COLO829 (cell line): Measurements from ENCODE around the gene SEMA5B.

Experiments used
- DNase-seq: peaks from one replicate; pipeline ENCODE4 v3.0.0; 2012; ENCODE audit warnings: low spot score

Gene SEMA5B

DNA sequence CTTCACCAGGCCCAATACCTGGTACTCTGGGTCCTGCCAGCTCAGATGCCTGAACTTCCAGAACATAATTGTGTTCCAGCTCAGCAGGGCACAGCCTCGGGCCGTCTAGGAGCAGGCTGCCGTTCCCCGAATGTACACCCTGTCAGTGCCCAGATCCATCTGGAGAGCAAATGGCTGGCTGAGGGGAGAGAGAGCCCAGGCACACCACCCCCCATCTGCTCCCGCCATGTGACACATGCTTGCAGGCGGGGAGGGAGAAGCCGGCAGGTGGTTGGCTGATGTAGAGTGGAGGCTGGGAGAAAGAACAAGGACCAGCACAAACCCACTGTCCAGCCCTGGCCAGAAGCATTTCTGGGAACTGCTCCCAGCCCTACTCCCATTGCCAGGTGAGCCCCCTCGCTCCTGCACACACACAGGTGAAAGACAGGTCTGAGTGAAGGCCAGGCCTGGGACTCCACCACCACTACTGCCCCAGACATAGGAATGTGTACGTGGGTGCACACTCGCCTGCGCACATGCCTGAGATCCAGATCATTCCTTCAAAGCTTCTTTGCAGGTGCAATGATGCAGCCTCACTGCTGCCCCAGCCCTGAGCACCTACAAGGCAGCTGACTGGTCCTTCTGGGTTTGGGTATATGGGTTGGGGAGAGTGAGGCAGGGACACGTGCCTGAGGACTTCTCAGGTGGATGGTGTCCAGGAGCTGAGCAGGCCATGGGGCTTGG lies 53.5 kb downstream of the SEMA5B start:
- no peak for DNase-seq

- DNase-seq, result no peak
These were observed 55.4 kb downstream of the SEMA5B start for GRCh38 chr3:122972141-122972540.

DNA sequence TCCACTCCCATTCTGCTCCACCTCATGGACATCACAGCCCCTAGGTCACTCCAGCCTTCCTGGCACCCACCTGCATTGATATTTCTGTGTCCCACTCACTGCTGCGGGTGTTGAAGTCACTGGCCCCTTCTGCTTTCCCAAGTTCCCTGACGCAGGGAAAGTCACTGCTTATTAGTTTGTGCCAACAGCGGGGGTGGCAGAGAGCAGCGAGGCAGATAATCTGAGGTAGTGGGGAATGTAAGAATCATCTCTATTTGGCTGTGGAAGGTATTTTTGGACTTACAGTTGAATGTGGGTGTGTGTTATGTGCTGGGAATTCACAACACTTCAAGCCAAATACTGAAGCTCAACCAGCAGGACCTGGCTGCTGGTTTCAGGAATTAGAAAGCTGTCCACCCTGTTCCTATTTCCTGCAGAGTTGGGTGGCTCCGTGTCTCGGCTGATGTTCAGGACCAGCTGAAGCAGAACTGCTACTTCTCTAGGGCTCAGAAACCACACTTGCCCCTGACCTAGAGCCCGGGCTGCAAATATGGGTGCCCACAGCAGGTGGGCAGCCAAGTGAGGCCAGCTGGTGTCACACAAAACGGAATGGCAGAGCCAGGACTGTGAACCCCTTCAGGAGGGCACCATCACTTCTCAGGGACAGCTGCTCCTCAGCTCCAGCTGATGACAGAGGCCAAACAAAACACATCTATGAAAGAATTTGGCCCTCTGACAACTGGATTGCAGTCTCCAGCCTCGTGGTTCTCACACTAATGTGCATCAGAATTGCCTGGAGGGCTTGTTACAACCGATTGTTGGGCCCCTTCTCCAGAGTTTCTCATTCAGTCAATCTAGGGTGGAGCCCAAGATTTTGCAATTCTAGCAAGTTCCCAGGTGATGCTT lies 57.7 kb downstream of the SEMA5B start:
- no peak for DNase-seq

- no peak for DNase-seq
These were observed 59.8 kb downstream of the SEMA5B start for GRCh38 chr3:122967765-122968164.

GRCh38 chr3:122967356-122967755 lies 60.2 kb downstream of the SEMA5B start:
- no peak for DNase-seq

- DNase-seq, result no peak
These were observed 61.5 kb downstream of the SEMA5B start for GRCh38 chr3:122966045-122966444.

DNA sequence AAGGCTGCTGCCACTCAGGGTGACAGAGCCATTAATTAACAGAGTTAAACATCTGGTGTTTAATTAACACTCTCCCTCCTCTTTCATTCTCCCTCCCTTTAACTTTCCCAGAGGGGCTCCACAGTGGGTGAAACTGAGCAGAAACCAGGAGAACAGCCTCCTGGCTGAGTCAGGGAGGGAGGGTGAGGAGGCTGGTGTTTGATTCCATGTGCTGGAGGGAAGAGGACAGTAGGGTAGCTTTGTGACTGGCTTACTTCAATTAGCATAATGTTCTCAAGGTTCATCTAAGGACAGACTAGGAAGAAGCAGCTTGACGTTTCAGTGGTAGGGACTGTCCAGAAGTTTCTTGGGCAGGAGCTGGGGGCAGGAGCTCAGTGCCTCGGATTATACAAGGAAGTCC lies 62.8 kb downstream of the SEMA5B start:
- DNase-seq, result no peak

DNA sequence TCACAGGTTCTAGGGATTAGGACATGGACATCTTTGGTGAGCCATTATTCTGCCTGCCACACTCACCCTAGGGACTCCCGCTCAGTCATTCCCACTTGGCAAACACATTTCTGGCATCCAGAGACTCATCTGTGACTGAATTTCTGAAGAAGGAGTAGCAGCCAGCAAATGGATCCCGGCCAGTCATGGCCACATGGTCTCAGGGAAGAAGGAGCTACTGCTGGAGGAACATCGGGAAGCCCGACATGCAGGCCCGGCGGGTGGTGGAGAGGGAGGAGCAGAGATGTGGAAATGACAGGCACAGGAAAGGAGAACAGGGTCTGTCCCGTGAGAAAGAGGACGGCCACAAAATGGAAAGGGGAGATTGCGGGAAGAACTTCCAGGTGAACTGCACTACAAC lies 65.4 kb downstream of the SEMA5B start:
- DNase-seq, result no peak

DNA sequence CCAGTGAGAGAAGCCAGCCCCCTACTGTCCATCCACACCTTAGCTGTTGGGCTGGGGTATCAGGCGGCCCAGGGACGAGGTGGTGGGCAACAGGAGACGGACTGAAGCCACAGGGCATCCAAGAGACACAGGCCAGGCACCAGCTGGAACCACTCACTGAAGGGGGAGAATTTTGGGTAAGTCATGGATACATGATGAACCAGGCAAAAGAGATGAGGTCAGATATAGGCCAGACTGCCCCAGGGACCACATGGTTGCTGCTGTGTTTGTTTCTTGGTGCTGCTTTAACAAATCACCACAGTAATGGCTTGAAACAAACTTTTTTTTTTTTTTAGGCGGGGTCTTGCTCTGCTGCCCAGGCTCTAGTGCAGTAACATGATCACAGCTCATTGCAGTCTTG lies 66.4 kb downstream of the SEMA5B start:
- no peak for DNase-seq

- no peak for DNase-seq
These were observed 66.9 kb downstream of the SEMA5B start for GRCh38 chr3:122960652-122961051.

DNA sequence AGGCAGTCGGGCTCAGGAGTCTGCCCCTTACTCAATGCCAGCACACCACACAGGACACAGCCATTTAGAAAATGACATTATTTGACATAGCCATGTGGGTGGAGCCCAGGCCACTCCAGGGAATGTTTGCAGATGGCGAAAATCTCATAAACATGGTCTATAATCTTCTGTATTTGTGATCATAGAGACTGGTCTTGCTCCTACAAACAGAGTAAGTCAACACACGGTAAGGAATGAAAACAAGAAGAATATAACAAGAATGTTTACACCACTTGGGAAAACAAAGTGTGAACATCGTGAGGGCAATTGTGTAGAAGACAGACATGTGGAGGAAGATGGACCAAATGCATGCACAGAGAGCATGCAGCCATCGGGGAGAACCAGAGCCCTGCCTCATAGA lies 68.2 kb downstream of the SEMA5B start:
- DNase-seq, result no peak

- DNase-seq, result no peak
These were observed 69.6 kb downstream of the SEMA5B start for GRCh38 chr3:122957707-122958689.

DNA sequence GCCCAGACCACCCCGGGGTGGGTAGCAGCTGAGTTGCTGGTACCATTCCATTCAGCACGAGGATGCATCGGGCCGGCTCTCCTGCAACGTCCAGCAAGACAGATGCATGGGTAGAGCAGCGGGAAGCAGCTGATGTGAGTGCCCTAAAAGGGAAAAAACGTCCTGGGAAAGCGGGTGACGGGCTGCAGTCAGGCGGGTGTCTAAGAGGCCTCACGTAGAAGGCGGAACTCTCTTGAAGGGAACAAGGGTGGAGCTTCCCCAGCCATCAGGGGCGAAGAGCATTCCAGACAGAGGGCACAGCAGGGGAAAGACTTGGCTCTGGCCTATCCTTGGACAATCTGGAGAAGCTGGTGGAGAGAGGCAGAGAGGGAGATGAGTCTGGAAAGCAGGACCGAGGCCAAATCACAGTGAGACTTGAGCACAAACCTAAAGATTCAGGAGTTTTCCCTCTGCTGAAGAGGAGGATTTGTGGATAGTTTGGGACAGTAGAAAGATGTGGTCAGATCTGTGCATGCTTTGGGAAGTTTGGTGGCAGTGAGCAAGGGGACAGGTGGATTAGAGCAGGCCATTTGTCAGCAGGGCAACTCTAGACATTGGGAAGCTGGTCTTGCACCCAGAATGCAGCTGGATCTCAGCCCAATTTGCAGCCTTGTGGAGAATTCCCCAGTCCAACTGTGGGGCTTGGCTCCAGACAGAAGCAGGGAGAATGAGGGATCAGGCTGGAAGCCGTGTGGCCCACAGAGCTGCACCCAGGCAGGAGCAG lies 70.7 kb downstream of the SEMA5B start:
- DNase-seq, result no peak

DNA sequence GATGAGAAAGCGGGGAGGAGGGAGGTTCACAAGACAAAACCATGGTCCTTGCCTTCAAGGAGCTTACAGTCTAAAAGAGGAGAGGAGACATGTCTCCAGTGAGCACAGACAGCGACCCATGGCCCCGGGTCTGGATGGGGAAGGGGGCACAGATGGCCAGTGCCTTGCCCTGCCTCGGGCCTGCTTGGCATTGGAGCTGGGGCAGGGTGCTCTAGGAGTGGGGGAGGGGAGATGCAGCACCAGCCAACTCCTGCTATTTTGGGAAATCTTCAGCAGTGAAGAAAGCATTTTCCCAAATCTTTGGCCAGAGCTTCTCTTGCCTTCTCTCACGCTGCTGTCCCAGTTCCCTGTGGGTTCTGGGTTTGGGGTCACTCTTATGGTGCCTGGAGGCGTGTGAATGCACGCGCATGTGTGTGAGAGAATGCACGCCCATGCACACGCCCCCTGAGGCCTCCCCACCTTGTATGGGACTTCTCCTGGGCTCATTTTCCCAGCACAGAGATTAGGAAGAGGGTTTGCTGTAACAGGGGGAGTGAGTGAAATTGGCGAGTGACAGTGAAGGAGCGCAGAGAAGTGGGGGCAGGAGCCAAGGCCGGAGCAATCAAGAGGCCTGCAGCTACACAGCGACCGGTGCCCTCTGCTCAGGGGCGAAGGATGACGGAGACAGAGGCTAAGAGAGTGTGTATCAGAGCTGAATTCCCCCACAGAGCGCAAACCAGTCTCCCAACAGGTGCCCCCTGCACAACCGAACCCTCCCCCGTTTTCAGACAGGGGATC lies 71.5 kb downstream of the SEMA5B start:
- no peak for DNase-seq

DNA sequence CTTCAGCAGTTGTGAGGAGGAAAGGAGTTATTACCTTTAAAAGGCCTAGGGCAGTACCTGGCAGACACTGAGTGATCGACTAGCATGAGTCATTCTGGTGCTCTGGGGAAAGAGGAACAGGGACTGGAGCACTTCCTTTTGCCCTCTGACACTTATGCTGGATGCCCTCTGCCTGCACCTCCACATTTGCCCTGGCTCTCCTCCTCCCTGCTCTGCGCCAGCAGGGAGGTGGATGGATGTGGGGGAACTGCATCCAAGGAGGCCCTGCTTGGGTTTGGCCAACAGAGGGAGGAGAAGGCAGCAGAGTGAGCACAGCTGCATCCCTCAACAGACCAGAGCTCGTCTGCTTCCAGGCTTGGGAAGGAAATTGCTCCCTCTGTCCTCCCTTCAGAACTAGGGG lies 75.0 kb downstream of the SEMA5B start:
- DNase-seq, result no peak

GRCh38 chr3:122948408-122948807 lies 79.2 kb downstream of the SEMA5B start:
- no peak for DNase-seq

DNA sequence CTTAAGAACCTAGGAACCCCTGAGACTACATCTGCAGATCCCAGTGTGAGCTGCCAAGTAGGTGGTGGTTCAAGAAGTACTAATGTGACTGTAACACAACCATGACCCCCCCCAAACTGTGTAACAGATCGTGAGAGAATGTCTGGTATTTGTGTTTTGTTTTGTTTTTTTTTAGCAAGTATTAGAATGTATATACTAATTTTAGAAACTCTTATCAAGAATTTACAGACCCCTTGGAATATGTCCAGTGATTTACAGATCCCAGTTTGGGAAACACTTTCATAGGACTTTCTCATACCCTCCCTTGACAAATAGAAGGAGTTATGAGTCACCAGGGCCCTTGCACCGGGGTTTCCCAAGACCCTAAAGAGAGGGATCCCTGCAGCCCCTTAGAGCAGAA lies 79.8 kb downstream of the SEMA5B start:
- DNase-seq, result no peak

- no peak for DNase-seq
These were observed 80.4 kb downstream of the SEMA5B start for GRCh38 chr3:122947196-122947595.

DNA sequence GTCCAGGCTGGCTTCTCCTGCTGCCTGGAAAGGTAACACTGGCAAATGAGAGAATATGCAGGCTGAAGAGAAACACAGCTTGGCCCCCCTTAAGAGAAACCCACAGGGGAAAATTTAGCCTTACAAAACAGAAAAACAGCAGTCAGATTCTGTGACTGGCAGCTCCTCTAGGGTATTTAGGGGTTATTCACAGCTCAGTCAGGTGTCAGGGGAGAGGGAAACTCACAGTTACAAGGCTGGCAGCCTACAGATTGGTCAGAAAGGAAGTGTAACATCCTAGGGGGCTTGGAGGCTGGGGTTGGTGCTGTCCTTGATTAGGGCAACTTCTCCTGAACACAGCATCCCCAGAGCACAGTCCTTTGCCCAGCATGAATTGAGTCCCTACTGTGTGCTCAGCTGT lies 81.4 kb downstream of the SEMA5B start:
- DNase-seq, result no peak

DNA sequence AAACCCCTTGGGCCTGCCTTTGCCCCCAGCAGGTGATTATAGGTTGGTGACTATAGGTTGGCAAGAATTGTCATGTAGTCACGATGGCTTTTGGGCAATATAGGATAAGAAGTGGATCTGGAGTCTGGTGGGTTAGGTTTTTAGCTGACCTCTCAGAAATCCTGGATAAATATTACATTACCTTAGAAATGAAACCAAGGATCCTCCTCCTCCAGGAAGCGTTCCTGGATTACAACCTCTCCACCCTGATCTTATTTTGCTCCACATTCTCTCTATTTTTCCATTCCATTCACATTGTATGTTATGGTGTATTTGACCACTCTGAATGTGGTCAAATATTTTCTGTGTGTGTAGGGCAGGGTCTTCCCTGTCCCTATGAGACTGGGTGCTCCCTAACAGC lies 82.3 kb downstream of the SEMA5B start:
- no peak for DNase-seq

DNA sequence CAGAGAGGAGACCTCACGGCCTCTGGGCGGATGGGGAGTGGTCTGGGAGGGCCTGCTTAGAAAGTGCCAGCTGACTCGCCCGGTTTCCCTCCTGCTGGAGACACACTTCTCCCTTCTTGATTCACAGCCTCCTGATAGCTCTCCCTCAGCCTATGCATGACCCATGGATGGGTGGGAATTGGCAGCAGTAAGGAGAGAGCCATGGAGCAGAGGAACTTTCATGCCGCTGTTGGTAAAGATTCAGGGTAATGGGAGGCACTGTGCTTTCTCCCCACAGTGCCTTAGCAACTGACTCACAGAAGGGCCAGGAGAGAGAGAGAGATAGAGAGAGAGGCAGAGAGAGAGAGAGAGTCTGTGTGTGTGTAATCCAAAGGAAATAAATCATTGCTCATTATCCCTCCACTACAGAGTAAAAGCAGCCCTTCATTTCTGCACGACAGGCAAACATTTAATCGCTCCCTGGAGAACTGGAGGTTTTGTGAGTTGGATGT lies 82.8 kb downstream of the SEMA5B start:
- peak; percentile 65 for DNase-seq
